ENCODE data around the gene CACNA2D4. TPM values are rescaled to one million over a fixed set of nuclear protein-coding genes. Genes with fewer than 3 reads are reported as not detected.

CACNA2D4 gene
- total RNA-seq, 4 donors from 2014 or later, result 0.84 to 3.8 (median 3.4) TPM

- 52% methylated on average over 3 of the region's 3 CpGs for WGBS
- intact Hi-C loops (cut with DNase I), result no loop called here
- TF ChIP-seq POLR2AphosphoS5 (IDR thresholded peaks at IDR 0.05), result no peak
- TF ChIP-seq POLR2A (IDR thresholded peaks at IDR 0.05; ENCODE audit: low read depth), result no peak
- TF ChIP-seq, protein P1, sequence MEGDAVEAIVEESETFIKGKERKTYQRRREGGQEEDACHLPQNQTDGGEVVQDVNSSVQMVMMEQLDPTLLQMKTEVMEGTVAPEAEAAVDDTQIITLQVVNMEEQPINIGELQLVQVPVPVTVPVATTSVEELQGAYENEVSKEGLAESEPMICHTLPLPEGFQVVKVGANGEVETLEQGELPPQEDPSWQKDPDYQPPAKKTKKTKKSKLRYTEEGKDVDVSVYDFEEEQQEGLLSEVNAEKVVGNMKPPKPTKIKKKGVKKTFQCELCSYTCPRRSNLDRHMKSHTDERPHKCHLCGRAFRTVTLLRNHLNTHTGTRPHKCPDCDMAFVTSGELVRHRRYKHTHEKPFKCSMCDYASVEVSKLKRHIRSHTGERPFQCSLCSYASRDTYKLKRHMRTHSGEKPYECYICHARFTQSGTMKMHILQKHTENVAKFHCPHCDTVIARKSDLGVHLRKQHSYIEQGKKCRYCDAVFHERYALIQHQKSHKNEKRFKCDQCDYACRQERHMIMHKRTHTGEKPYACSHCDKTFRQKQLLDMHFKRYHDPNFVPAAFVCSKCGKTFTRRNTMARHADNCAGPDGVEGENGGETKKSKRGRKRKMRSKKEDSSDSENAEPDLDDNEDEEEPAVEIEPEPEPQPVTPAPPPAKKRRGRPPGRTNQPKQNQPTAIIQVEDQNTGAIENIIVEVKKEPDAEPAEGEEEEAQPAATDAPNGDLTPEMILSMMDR (IDR thresholded peaks at IDR 0.05), result no peak
- no peak for TF ChIP-seq EP300 (IDR thresholded peaks at IDR 0.05)
Observed at GRCh38 chr12:1855241-1855640, 63.2 kb downstream of the CACNA2D4 start.

DNA sequence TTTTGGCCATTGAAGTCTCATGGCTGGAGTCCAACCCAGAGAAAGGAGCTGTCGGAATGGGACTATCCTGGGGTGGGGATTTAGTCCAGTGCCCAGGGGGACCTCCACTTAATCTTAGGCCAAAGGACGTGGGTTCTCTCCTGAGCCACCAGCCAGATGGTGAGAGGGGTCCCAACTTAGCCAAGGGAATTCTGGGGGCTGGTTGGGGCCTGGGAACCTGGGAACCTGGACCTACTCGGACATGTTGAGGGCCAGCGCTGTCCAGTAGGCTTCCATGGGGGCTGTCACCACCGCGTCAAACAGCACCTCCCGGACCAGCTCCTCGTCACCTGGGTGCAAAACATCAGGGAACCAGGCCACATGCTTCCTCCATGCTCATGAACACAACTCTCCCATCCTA, 64.7 kb downstream of the CACNA2D4 start:
- no peak for DNase-seq (ENCODE audit: extremely low spot score)
- no peak overlapping the region for H3K27ac ChIP-seq (replicated peaks in 1 of 4)
- H3K4me3 ChIP-seq, result no peak overlapping the region
- intact Hi-C loops (cut with DNase I), result no loop called here
- TF ChIP-seq, protein P1 (IDR thresholded peaks at IDR 0.05), result no peak
- TF ChIP-seq POLR2AphosphoS5 (IDR thresholded peaks at IDR 0.05) (no peak), POLR2A (IDR thresholded peaks at IDR 0.05; ENCODE audit: low read depth) (no peak), EP300 (IDR thresholded peaks at IDR 0.05) (no peak)
- WGBS, result 100% methylated on average over 2 of the region's 8 CpGs
- H3K9me3 ChIP-seq, result peaks cover 0 to 19% (median 19%) of the 10 kb centered on the region in 4 donors
- H3K27me3 ChIP-seq, result peaks cover 0 to 6% (median 0%) of the 10 kb centered on the region in 4 donors
- no peaks in the 10 kb centered on the region for H3K4me1 ChIP-seq
- no peaks in the 10 kb centered on the region for H3K36me3 ChIP-seq

More at GRCh38 chr12:1855241-1855640, 63.2 kb downstream of the CACNA2D4 start:
- Histone ChIP-seq H3K4me1 (no peaks in the 10 kb centered on the region), H3K27me3 (peaks cover 0 to 6% (median 0%) of the 10 kb centered on the region in 4 donors), H3K4me3 (no peak overlapping the region), H3K36me3 (no peaks in the 10 kb centered on the region), H3K9me3 (peaks cover 0 to 19% (median 19%) of the 10 kb centered on the region in 4 donors), H3K27ac (replicated peaks in 1 of 4) (no peak overlapping the region)
- no peak for DNase-seq (ENCODE audit: extremely low spot score)

DNA sequence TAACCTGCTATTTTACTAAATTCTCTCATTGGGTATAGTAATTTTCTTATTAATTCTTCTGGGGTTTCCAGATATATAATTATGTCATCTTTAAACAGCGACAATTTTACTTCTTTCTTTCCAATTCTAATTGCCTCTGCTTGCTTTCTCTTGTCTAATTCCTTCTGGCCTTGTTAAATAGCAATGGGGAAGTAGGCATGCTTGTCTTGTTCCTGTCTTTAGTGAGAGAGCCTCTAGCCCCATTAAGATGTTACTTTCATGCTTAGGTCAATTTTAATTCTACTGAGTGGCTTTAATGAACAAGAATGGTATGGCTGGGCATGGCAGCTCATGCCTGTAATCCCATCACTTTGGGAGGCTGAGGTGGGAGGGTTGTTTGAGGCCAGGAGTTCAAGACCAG, 66.4 kb downstream of the CACNA2D4 start:
- intact Hi-C loops (cut with DNase I), result no loop called here
- WGBS, result 85% methylated on average over 1 of the region's 1 CpG
- TF ChIP-seq POLR2A (IDR thresholded peaks at IDR 0.05; ENCODE audit: low read depth) (no peak), POLR2AphosphoS5 (IDR thresholded peaks at IDR 0.05) (no peak)
- TF ChIP-seq, protein P1 (IDR thresholded peaks at IDR 0.05), result no peak

DNA sequence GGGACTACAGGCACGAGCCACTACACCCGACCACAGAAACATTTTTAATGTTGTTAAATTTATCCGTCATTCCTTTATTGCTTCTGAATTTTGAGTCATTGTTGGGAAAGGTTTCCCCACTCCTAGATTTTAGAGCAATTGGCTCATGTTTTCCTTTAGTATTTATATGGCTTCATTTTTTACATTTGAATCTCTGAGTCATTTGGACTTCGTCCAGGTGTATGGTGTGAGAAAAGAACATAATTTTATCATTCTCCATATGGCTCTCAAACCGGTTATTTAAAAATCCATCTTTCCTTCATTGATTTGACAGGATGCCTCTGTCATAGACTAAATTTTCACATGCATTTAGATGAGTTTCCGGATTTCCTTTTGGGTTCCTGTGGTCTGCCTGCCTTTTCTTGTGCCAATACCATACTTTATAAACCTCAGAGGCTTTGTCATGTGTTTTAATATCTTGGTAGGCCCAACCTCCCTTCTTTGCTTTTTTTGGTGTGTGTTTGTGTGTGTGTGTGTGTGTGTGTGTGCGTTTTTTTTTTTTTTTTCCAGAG, 67.2 kb downstream of the CACNA2D4 start:
- TF ChIP-seq, protein P1 (IDR thresholded peaks at IDR 0.05), result no peak
- TF ChIP-seq POLR2AphosphoS5 (IDR thresholded peaks at IDR 0.05) (no peak), EP300 (IDR thresholded peaks at IDR 0.05) (no peak), POLR2A (IDR thresholded peaks at IDR 0.05; ENCODE audit: low read depth) (no peak)
- Histone ChIP-seq H3K9me3 (peaks cover 0 to 16% (median 15%) of the 10 kb centered on the region in 4 donors), H3K27ac (replicated peaks in 1 of 4) (no peak overlapping the region), H3K36me3 (no peaks in the 10 kb centered on the region), H3K4me3 (no peak overlapping the region), H3K4me1 (no peaks in the 10 kb centered on the region), H3K27me3 (no peaks in the 10 kb centered on the region)
- WGBS, result 59% methylated on average over 7 of the region's 7 CpGs
- DNase-seq (ENCODE audit: extremely low spot score), result no peak
- intact Hi-C loops (cut with DNase I), result no loop called here

More for the DNA sequence above, 66.4 kb downstream of the CACNA2D4 start:
- H3K27ac ChIP-seq (replicated peaks in 1 of 4), result no peak overlapping the region
- H3K36me3 ChIP-seq, result no peaks in the 10 kb centered on the region
- DNase-seq (ENCODE audit: extremely low spot score), result no peak
- H3K4me1 ChIP-seq, result no peaks in the 10 kb centered on the region
- no peak overlapping the region for H3K4me3 ChIP-seq
- H3K27me3 ChIP-seq, result peaks cover 0 to under 1% (median 0%) of the 10 kb centered on the region in 4 donors
- H3K9me3 ChIP-seq, result peaks cover 0 to 19% (median 19%) of the 10 kb centered on the region in 4 donors

DNA sequence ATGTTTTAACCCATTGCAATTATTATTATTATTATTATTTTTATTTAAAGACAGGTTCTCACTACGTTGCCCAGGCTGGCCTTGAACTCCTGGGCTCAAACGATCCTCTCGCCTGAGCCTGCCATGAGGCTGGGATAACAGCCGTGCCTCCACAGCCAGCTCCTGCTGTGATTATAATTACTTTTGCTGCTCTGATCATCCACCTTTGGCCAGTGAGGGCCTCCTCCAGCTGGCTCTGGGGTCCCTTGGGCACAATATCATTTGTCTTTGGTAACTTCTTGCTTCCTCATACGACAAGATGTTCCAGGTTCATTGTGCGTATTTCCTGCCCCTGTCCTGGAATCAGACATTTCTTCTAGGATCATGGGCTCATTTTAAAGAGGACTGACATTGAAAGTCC, 69.7 kb downstream of the CACNA2D4 start:
- WGBS, result 82% methylated on average over 6 of the region's 6 CpGs
- intact Hi-C loops (cut with DNase I), result no loop called here
- Histone ChIP-seq H3K9me3 (no peaks in the 10 kb centered on the region), H3K4me1 (no peaks in the 10 kb centered on the region), H3K36me3 (no peaks in the 10 kb centered on the region), H3K27ac (replicated peaks in 1 of 4) (no peak overlapping the region), H3K27me3 (peaks cover 0 to 12% (median 0%) of the 10 kb centered on the region in 4 donors), H3K4me3 (no peak overlapping the region)
- TF ChIP-seq, protein P1 (IDR thresholded peaks at IDR 0.05), result no peak
- TF ChIP-seq EP300 (IDR thresholded peaks at IDR 0.05) (no peak), POLR2AphosphoS5 (IDR thresholded peaks at IDR 0.05) (no peak), POLR2A (IDR thresholded peaks at IDR 0.05; ENCODE audit: low read depth) (no peak)
- no peak for DNase-seq (ENCODE audit: extremely low spot score)

Data from esophagus muscularis mucosa (tissue), 4 donors.